SK-MEL-5 (cell line): ENCODE measurements around the gene PPP1R2. TPM values are rescaled to one million over a fixed set of nuclear protein-coding genes. Genes with fewer than 3 reads are reported as not detected.

ENCODE experiments used
- DNase-seq: peaks from one replicate; pipeline ENCODE4 v3.0.0-alpha.2; 2016; ENCODE audit warnings: low read depth, low spot score
- in situ Hi-C: cut with HindIII; loops from 2 replicates; pipeline ENCODE4 v1.10.0; 2016; ENCODE audit warnings: low sequenced_read_pairs, high pct_unique_total_duplicates, low pct_unique_long_range_greater_than_20kb
- total RNA-seq: library from RNA; depleted of rRNA; stranded (reverse); fragments of >200 nt; shearing (Covaris generic); gene quantifications from 2 replicates; pipeline ENCODE4 v1.2.3, GENCODE V29; 2014

PPP1R2 gene
- total RNA-seq, 1 experiment from 2014 or later, result 51.6 TPM

DNA sequence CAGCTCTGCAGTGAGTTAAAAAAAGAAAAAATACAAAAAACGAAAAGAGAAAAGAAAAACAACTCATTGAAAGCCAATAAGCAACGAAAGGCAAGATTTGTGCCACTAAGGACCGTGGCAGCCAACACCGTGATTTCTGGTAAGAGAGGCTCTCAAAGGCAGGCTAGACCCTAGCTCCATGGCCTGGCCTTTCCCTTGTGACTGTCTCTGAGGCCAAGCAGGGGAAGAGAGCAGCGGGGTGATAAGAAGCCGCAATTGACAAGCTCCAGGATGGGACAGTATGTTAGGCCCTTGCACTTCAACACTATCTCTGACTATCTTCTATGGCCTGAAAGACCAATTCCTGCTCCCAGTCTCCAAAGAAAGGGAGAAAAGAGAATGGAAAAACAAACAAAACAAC, 28.2 kb upstream of the PPP1R2 start:
- DNase-seq, result no peak
- in situ Hi-C loops, result no loop called here

- no peak for DNase-seq
- in situ Hi-C loops, result no loop called here
Observed at GRCh38 chr3:195570912-195571311, 27.8 kb upstream of the PPP1R2 start.

- DNase-seq, result no peak
- in situ Hi-C loops, result no loop called here
Observed at GRCh38 chr3:195570344-195570743, 27.2 kb upstream of the PPP1R2 start.

DNA sequence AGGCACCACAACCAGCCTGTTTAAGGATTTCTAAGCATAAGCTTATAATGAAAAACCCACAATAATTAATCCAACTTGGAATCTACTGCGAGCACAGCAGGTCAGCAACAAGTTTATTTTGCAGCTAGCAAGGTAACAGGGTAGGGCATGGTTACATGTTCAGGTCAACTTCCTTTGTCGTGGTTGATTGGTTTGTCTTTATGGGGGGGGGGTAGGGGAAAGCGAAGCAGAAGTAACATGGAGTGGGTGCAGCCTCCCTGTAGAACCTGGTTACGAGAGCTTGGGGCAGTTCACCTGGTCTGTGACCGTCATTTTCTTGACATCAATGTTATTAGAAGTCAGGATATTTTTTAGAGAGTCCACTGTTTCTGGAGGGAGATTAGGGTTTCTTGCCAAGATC, 25.5 kb upstream of the PPP1R2 start:
- no peak for DNase-seq
- in situ Hi-C loops, result no loop called here

- DNase-seq, result peak; percentile 40
- in situ Hi-C loops, result no loop called here
Observed at GRCh38 chr3:195566797-195567196, 23.7 kb upstream of the PPP1R2 start.

DNA sequence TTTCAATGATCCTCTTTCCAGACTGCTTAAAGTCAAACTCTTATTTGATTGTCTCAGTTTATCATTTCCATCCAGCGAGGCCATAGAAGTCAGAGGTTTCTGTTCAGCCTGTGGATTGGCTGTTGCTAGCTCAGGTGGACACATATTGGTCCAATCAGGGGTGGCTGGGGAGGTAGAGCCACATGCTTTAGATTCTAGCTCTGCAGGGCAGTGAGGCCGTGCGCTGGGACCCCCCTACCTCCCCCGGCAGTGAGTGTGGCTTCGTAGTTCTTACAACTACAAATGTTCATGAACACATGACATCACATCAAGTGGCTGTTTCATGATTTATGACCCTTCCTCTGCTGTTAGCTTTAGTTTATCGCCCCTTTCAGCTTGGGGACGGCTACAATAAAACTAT, 22.6 kb upstream of the PPP1R2 start:
- in situ Hi-C loops, result no loop called here
- no peak for DNase-seq

- in situ Hi-C loops, result no loop called here
Observed at GRCh38 chr3:195563317-195563716, 20.2 kb upstream of the PPP1R2 start.

GRCh38 chr3:195559723-195560409, 16.7 kb upstream of the PPP1R2 start:
- DNase-seq, result no peak
- in situ Hi-C loops, result no loop called here

More at GRCh38 chr3:195563317-195563716, 20.2 kb upstream of the PPP1R2 start:
- DNase-seq, result no peak

GRCh38 chr3:195558602-195559001, 15.5 kb upstream of the PPP1R2 start:
- in situ Hi-C loops, result no loop called here
- peak; percentile 75 for DNase-seq

- in situ Hi-C loops, result no loop called here
- DNase-seq, result no peak
Observed at GRCh38 chr3:195557322-195557721, 14.2 kb upstream of the PPP1R2 start.

DNA sequence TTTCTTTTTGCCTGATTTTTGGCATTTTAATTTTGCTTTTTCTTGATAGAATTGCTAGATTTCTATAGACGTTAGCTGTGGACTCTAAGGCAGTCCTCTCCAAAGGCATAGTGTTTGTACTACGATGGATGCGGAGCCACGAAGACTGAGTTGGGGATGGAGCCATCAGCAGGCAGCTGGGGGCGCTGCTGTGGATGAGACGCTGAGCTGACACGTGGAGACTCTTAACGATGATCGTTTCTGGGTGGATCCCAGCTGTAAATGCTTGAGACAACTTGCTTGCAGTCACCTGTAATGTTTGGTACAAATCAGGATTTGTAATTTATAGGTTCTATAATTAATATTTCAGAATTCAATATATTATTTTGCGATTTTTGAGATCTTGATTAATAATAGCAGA, 13.3 kb upstream of the PPP1R2 start:
- in situ Hi-C loops, result no loop called here
- DNase-seq, result peak; percentile 73

- no peak for DNase-seq
- in situ Hi-C loops, result no loop called here
Observed at GRCh38 chr3:195555110-195555509, 12.0 kb upstream of the PPP1R2 start.

DNA sequence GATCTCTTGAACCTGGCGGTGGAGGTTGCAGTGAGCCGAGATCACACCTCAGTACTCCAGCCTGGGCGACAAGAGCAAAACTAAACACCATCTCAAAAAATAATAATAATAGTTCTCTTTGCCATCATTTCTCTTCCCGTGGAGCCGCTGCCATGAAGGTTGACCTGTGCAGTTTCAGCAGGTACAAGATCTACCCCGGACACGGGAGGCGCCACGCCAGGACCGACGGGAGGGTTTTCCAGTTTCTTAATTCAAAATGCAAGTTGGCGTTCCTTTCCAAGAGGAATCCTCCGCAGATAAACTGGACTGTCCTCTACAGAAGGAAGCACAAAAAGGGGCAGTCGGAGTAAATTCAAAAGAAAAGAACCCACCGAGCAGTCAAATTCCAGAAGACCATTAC, 11.3 kb upstream of the PPP1R2 start:
- in situ Hi-C loops, result no loop called here
- DNase-seq, result no peak

DNA sequence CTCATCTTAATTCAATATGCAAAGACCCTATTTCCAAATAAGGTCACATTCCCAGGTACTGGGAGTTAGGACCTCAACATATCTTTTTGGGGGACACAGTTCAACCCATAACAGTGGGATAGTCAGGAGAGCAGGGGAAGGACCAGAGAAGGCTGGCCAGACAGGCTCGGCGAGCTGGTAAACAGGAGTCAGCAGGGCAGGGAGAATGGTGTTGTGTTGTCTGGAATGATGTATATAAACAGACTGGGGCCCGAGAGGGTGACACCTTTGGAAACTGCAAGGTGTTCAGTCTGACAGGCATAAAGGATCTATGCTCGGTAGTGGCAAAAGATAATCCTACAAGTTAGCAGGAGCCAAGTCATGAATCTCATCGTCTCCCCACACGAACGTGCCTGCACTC, 10.1 kb upstream of the PPP1R2 start:
- no peak for DNase-seq
- in situ Hi-C loops, result no loop called here

- in situ Hi-C loops, result no loop called here
Observed at GRCh38 chr3:195551381-195551978, 8.4 kb upstream of the PPP1R2 start.

DNA sequence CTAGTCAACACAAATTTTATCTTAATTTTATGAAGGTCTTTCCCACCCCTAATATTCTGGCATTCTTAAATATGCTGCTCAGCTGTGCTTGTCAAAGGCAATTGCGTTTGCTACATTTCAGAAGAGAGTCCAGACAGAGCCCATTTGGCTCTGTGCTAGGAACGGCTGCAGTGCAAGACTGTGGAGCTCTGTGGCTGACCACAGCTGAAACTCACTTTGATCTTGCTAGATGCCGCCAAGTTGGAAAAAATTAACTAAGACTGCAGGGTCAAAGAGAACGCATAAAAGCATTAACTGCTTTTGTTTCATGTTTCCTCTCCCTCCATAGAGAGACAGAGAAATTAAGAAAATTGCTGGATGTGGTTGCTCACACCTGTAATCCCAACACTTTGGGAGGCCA, 7.6 kb upstream of the PPP1R2 start:
- no peak for DNase-seq

More at GRCh38 chr3:195551381-195551978, 8.4 kb upstream of the PPP1R2 start:
- peak; percentile 19 for DNase-seq

DNA sequence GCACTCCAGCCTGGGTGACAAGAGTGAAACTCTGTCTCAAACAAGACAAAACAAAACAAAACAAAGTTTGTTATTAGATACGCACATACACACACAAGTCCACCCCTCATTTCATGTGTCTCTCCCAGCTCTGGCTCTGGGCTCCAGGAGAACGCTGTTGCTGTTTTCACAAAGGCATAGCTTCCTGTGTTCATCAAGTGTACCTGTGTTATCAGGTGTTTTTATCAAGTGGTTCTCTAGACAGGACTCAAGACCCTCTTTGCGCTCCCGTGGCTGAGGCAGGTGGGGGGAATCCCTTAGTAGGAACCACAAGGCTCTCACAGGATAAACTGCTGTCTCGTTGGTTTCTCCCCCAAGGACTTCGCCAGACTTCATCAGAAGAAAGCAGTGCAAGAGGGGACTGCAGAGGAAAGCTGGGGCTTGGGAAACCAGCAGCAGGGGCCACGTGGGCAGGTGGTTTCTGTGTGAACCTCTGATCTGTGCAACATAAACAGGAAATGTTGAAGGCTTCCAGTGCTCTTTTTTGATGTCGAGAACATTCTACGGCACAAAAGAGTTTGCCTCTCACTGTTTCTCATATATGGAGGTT, 6.9 kb upstream of the PPP1R2 start:
- in situ Hi-C loops, result no loop called here
- no peak for DNase-seq

More for the DNA sequence above, 7.6 kb upstream of the PPP1R2 start:
- in situ Hi-C loops, result no loop called here

GRCh38 chr3:195548987-195549386, 5.9 kb upstream of the PPP1R2 start:
- DNase-seq, result no peak
- in situ Hi-C loops, result no loop called here

DNA sequence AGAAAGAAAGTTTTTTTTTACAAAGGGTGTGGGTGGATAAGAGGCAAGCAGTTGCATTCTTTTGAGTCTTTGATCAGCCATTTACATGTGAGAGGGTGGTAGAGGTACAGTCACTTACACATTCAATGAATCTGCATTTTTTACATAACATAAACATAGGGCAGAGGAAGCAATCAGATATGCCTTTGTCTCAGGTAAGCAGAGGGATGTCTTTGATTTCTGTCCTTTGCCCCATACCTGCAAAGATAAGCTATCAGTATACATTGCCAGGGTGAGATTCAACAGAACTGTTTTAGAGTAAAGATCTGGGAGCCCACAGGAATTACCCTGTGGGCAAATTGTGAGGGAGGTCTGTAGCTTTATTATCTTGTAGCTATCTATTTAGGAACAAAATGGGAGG, 5.4 kb upstream of the PPP1R2 start:
- DNase-seq, result no peak
- in situ Hi-C loops, result no loop called here
